ENCODE data around the gene HSPA1A.

DNA sequence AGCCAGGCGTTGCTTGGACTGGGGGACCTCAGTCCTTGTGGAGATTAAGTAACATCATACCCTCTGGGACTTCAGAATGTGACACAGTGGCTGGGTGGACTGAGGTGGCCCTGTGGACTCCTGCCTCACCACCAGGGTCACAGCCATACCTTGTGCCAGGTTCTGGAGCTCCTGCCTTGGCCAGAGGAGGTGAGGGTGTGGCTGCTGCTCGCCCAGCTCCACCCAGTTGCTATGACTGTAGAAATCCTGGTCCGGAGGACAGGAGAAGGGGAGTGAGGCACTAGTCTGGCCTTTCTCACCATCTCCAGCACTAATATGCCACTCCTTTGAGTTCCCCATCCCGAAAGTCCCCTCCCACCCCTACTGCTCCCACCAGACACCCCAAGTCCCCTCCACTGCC, 40.2 kb upstream of the HSPA1A start:
- TF ChIP-seq POLR2A (IDR thresholded peaks at IDR 0.05) (no peak), POLR2AphosphoS5 (IDR thresholded peaks at IDR 0.05) (no peak)
- TF ChIP-seq, protein P1, sequence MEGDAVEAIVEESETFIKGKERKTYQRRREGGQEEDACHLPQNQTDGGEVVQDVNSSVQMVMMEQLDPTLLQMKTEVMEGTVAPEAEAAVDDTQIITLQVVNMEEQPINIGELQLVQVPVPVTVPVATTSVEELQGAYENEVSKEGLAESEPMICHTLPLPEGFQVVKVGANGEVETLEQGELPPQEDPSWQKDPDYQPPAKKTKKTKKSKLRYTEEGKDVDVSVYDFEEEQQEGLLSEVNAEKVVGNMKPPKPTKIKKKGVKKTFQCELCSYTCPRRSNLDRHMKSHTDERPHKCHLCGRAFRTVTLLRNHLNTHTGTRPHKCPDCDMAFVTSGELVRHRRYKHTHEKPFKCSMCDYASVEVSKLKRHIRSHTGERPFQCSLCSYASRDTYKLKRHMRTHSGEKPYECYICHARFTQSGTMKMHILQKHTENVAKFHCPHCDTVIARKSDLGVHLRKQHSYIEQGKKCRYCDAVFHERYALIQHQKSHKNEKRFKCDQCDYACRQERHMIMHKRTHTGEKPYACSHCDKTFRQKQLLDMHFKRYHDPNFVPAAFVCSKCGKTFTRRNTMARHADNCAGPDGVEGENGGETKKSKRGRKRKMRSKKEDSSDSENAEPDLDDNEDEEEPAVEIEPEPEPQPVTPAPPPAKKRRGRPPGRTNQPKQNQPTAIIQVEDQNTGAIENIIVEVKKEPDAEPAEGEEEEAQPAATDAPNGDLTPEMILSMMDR (IDR thresholded peaks at IDR 0.05), result peak in 1 of 4 experiments; percentile 32

Measured in prostate gland (tissue), 2 donors.